Lung (tissue), 12 donors: ENCODE measurements around the gene PGLYRP3. TPM values are rescaled to one million over a fixed set of nuclear protein-coding genes. Genes with fewer than 3 reads are reported as not detected.

Experiments
- ATAC-seq: fragments of 200-7000 bp; cut with Tn5 transposase; one replicate; pipeline ENCODE4 v1.9.1; 2020; ENCODE audit warnings: moderate number of reproducible peaks; ENCODE audit not compliant: insufficient read depth, low FRiP score
- DNase-seq, 3 donors: peaks; one replicate each; pipeline ENCODE4 v3.0.0-alpha.2; 2013 to 2017
- H3K27ac ChIP-seq, 2 donors: one replicate each; pipeline ENCODE4 v1.5.1; 2013; ENCODE audit warnings: mild to moderate bottlenecking in 2 of 2, moderate library complexity in 2 of 2, control low read depth in 1 of 2, inconsistent platforms in 1 of 2, low read depth in 1 of 2, low read length in 1 of 2
- H3K27me3 ChIP-seq, 3 donors: one replicate each; pipeline ENCODE4 v1.5.1; 2013; ENCODE audit warnings: low read length in 2 of 3; ENCODE audit not compliant: control insufficient read depth in 3 of 3, insufficient read depth in 3 of 3
- H3K36me3 ChIP-seq, 4 donors: one replicate each; pipeline ENCODE4 v1.5.1; 2013; ENCODE audit warnings: low read length in 4 of 4, mild to moderate bottlenecking in 1 of 4, moderate library complexity in 1 of 4; ENCODE audit not compliant: control insufficient read depth in 4 of 4, insufficient read depth in 4 of 4
- H3K4me1 ChIP-seq, 5 donors: one replicate each; pipeline ENCODE4 v1.5.1; 2013; ENCODE audit warnings: low read length in 5 of 5, mild to moderate bottlenecking in 2 of 5, moderate library complexity in 1 of 5; ENCODE audit not compliant: control insufficient read depth in 5 of 5, insufficient read depth in 5 of 5
- H3K4me3 ChIP-seq: one replicate; pipeline ENCODE4 v1.5.1; 2013; ENCODE audit warnings: mild to moderate bottlenecking, control low read depth, moderate library complexity
- H3K9ac ChIP-seq, 2 donors: one replicate each; pipeline ENCODE4 v1.5.1; 2013; ENCODE audit warnings: low read length in 2 of 2, control low read depth in 1 of 2; ENCODE audit not compliant: insufficient read depth in 1 of 2
- H3K9me3 ChIP-seq, 4 donors: one replicate each; pipeline ENCODE4 v1.5.1; 2013; ENCODE audit warnings: low read length in 3 of 4, mild to moderate bottlenecking in 1 of 4, moderate library complexity in 1 of 4; ENCODE audit not compliant: control insufficient read depth in 4 of 4, insufficient read depth in 3 of 4
- WGBS, 2 donors: extraction: QIAGEN DNeasy Blood & Tissue Kit; methylation state at CpG; one replicate each; pipeline ENCODE4 v1.1.7; 2013; 5-methylcytosine and 5-hydroxymethylcytosine counted together
- polyA plus RNA-seq, 2 donors: library from polyadenylated mRNA; stranded (reverse); fragments of 200-250 nt; gene quantifications; one replicate each; pipeline ENCODE4 v1.2.1, GENCODE V29; 2013
- total RNA-seq, 2 donors: library from RNA; depleted of rRNA in 1 of 2; stranded (reverse); fragments of >200 nt in 1 of 2; gene quantifications; one replicate each; pipeline ENCODE4 v1.2.1, GENCODE V29; 2014 to 2021
- TF ChIP-seq, protein P1 (sequence below): IDR thresholded peaks from 2 replicates; pipeline ENCODE4 v1.5.1; 2012; ENCODE audit warnings: mild to moderate bottlenecking; ENCODE audit errors: control extremely low read depth, extremely low read depth
- donor health status: control.
- donor health status: control.
- donor health status: Bipolar disorder and iron deficiency.
- donor health status: healthy.
- donor health status: DM: yes; HTN: yes; CAD: no.

PGLYRP3 gene
- total and polyA plus RNA-seq, 4 donors = not detected

GRCh38 chr1:153358691-153358975 lies 45.9 kb upstream of the PGLYRP3 start:
- no peaks in the 10 kb centered on the region for H3K4me1 ChIP-seq
- peak overlapping the region in 1 of 2 donors; percentile 76 for H3K27ac ChIP-seq
- H3K27me3 ChIP-seq = no peaks in the 10 kb centered on the region
- no peaks in the 10 kb centered on the region for H3K9me3 ChIP-seq
- TF ChIP-seq, protein P1, sequence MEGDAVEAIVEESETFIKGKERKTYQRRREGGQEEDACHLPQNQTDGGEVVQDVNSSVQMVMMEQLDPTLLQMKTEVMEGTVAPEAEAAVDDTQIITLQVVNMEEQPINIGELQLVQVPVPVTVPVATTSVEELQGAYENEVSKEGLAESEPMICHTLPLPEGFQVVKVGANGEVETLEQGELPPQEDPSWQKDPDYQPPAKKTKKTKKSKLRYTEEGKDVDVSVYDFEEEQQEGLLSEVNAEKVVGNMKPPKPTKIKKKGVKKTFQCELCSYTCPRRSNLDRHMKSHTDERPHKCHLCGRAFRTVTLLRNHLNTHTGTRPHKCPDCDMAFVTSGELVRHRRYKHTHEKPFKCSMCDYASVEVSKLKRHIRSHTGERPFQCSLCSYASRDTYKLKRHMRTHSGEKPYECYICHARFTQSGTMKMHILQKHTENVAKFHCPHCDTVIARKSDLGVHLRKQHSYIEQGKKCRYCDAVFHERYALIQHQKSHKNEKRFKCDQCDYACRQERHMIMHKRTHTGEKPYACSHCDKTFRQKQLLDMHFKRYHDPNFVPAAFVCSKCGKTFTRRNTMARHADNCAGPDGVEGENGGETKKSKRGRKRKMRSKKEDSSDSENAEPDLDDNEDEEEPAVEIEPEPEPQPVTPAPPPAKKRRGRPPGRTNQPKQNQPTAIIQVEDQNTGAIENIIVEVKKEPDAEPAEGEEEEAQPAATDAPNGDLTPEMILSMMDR = no peak
- no peak overlapping the region for H3K9ac ChIP-seq
- DNase-seq (no peak), ATAC-seq (no peak)
- no peaks in the 10 kb centered on the region for H3K36me3 ChIP-seq
- 90 to 95% methylated on average over 3 of the region's 3 CpGs for WGBS, 2 donors
- H3K4me3 ChIP-seq = no peak overlapping the region

- WGBS, 2 donors = 39 to 58% methylated on average over 11 of the region's 11 CpGs
- no peaks in the 10 kb centered on the region for H3K9me3 ChIP-seq
- no peaks in the 10 kb centered on the region for H3K4me1 ChIP-seq
- no peaks in the 10 kb centered on the region for H3K27me3 ChIP-seq
- no peaks in the 10 kb centered on the region for H3K36me3 ChIP-seq
- TF ChIP-seq, protein P1 = no peak
- H3K27ac ChIP-seq = peak within 1 kb of the TSS in 1 of 2 donors; percentile 77
- DNase-seq = no peak
- no peak for ATAC-seq
- H3K9ac ChIP-seq = no peak within 1 kb of the TSS
- no peak within 1 kb of the TSS for H3K4me3 ChIP-seq
Measured at GRCh38 chr1:153357853-153358690, 45.3 kb upstream of the PGLYRP3 start, which contains the start of gene S100A9. S100A9 (plus strand) TSS chr1:153357854; CDS start chr1:153358284, 430 bp downstream.

- ATAC-seq (peak; percentile 81), DNase-seq (no peak)
- peak overlapping the region in 1 of 2 donors; percentile 77 for H3K27ac ChIP-seq
- no peak overlapping the region for H3K4me3 ChIP-seq
- H3K9ac ChIP-seq = no peak overlapping the region
- no peaks in the 10 kb centered on the region for H3K27me3 ChIP-seq
- H3K36me3 ChIP-seq = no peaks in the 10 kb centered on the region
- WGBS, 2 donors = 24 to 35% methylated on average over 10 of the region's 10 CpGs
- no peaks in the 10 kb centered on the region for H3K4me1 ChIP-seq
- no peaks in the 10 kb centered on the region for H3K9me3 ChIP-seq
- TF ChIP-seq, protein P1 = no peak
Measured at GRCh38 chr1:153357076-153357852, 44.5 kb upstream of the PGLYRP3 start.
